Measurements from ENCODE around the gene PRKX.

DNA sequence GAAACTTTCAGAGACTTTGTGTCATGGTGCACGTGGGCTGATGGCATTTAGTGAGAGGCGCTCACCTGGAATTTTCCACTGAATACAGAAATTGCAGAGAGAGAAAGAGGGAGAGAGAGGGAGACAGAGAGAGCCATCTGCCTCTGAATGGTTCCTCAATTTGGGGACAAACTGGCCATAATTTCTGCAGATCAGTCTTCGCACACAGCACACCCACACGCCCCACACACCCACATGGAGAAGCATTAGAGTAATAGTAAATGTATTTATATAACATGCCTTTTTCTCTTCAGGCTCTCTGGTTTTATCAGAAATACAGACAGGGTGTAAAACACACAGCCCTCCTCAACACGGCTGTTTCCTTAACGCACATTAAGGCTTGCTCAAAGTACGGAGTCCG lies 38.6 kb downstream of the PRKX start:
- TF ChIP-seq, protein P1, sequence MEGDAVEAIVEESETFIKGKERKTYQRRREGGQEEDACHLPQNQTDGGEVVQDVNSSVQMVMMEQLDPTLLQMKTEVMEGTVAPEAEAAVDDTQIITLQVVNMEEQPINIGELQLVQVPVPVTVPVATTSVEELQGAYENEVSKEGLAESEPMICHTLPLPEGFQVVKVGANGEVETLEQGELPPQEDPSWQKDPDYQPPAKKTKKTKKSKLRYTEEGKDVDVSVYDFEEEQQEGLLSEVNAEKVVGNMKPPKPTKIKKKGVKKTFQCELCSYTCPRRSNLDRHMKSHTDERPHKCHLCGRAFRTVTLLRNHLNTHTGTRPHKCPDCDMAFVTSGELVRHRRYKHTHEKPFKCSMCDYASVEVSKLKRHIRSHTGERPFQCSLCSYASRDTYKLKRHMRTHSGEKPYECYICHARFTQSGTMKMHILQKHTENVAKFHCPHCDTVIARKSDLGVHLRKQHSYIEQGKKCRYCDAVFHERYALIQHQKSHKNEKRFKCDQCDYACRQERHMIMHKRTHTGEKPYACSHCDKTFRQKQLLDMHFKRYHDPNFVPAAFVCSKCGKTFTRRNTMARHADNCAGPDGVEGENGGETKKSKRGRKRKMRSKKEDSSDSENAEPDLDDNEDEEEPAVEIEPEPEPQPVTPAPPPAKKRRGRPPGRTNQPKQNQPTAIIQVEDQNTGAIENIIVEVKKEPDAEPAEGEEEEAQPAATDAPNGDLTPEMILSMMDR (IDR thresholded peaks at IDR 0.05; ENCODE audit: low read depth, low read length) = no peak
- TF ChIP-seq POLR2A (IDR thresholded peaks at IDR 0.05; ENCODE audit: extremely low read depth, insufficient read length) = no peak

Data from NB4 (cell line).